ENCODE measurements around the gene CD53.

Gene CD53

DNA sequence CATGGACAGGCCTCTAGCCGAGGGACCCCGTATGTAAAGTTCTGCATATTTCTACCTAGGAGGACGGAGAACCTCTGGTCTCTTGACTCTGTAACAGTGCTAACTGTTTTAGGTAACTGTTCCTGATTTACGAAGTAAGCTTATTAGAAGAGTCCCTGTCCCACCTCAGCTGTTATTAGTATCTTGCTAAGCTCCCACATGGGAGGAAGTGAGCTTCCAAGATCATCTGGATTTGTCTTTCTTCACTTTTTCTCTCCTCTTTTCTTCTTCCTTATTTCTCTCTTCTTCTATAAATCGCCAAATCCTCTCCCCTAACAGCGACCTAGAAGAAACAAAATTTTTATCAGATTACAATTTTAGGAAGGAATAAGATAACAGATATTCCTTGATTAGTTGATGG, 4.4 kb downstream of the CD53 start:
- no peak for DNase-seq

DNA sequence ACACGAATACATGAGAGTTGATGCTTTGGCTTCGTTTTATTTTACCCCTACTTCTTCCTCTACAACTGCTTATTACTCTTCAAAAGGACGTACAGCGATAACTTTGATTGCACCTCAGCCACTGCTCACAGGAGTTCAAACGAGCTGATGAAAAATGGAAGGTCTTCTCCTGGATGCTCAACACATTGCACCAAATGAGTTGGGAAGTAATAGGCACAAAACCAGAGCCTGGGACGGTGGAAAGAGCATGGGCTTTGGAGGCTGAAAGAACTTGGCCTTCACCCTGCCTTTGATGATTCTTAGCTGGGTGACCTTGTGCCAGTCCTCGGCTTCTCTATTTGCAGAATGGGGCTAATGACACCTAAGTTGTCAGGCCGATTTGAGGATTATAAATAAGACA, 4.8 kb downstream of the CD53 start:
- DNase-seq = no peak

DNA sequence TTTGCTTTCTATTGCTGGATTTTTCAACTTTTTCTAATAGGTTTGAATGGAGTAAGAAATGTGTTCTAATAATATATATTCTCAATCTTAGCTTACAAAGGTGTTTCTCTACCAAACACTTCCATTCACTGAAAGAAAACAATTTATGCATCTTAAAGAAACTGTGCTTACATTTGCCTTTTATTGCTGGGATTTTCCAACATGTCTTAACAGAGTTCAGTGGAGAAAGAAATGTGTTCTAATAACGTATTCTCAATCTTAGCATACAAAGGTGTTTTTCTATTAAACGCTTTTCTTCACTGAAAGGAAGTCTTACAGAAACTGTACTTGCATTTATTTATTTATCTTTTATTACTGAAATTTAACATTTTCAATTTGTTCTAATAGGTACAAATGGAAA, 5.6 kb downstream of the CD53 start:
- DNase-seq = no peak

DNA sequence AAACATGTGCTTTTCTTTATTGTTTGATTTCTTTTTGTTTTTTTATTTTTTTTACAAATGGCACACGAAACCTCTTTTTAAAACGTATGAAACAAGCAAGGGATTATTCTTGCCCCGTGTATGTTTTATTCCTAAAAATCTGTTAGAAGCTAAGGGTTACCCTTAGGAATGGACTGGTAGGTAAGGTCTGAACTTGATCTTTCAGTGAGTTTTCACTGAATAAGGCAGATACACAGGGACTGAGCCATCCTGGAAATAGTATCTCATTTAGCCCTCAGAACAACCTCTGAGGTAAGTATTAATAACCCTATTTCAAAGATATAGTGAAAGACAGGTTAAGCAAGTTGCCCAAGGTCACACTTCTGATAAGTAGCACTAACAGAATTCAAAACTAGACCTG, 6.0 kb downstream of the CD53 start:
- no peak for DNase-seq

DNA sequence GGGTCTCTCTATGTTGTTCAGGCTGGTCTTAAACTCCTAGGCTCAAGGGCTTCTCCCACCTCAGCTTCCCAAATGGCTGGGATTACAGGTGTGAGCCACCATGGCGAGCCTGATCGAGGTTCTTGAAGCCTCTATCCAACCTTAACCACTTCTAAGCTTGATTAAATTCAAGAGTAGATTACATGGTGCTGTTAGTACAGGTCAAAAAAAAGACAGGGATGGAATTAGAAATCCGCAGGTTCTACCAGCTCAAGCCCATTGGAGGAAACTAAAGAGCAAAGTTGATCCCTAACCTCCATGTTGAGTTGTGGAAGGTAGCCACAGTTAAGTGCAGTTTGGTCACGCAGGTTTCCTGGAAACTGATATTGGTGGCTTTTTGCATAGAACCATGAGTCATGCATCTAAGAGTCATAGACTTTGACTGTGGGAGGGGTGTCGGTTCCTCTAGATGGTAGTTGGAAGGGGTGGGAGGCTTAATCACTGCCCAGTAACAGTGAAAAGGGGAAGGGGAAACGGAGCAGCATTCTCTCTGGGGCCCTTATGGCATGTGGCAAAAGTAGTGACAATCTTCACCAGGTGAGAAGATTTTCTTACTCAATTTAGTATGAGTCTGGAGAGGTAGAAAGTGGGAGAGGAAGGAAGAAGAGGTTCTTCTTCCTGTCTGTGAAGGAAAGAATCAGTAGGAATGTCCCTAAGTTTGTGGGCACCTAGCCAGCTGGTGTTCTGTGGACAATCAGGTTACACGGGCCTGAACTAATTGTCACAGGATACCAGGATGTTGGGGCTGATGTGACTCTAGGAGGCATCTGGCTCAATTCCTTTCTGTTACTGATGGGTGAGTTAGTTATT, 7.0 kb downstream of the CD53 start:
- no peak for DNase-seq

DNA sequence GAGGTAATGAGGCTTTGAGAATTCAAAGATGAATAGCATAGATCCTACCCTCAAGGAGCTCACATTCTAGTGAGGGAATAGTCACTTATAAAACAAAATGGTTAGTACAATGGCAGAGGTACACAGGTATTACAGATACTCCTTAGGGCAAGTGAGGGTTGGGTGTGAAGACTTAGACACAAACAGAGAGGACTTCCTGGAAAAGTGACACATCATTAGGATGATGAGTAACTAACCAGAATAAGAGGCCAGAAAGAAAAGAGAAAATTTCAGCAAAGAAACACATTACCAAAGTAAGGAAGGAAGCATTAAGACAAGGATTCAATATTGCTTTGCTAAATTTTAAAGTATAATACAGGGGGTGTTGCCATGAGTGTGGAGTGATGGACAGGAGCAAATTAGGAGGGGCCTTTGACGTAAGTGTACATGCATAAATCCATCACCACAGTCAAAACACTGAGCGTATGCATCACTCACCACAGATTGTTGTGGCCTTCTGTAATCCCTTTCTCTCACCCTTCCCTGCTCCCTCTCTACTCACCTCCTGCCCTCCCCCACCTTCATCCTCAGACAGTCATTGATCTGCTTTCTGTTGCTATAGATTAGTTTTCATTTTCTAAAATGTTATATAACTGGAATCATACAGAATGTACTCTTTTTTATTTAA, 7.9 kb downstream of the CD53 start:
- no peak for DNase-seq

DNA sequence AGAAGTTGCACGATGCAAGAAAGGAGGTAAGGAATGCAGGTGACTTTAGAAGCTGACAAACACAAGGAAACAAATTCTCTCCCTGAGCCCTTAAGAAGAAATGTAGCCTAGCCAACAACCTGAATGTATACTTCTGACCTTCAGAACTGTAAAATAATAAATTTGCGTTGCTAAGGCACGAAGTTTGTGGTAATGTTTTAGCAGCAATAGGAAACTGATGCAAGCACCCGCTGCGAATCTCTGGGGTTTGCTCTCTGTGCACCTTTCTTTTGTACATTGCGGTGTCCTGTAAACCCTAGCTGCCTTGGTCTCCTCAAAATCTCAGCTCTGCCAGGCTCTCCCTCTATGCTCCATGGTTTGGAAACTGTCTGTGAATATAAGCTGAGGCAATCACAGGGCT, 15.1 kb downstream of the CD53 start:
- DNase-seq = no peak

DNA sequence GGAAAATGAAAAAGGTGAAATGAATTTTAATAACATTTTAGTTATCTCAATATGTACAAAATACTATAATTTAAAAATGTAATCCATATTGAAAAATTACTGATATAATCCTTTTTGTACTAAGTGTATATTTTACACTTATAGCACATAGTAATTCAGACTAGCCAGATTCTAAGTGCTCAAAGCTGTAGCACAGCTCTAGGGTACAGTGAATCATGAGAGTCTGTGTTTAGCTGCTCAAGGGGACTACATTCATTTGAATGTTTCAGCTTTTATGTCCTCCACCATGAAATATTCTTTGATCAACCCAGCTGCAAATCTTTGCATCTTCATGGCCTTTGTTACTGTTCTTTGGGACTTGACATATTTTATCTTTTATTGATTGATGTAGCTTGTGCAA, 15.7 kb downstream of the CD53 start:
- no peak for DNase-seq

DNA sequence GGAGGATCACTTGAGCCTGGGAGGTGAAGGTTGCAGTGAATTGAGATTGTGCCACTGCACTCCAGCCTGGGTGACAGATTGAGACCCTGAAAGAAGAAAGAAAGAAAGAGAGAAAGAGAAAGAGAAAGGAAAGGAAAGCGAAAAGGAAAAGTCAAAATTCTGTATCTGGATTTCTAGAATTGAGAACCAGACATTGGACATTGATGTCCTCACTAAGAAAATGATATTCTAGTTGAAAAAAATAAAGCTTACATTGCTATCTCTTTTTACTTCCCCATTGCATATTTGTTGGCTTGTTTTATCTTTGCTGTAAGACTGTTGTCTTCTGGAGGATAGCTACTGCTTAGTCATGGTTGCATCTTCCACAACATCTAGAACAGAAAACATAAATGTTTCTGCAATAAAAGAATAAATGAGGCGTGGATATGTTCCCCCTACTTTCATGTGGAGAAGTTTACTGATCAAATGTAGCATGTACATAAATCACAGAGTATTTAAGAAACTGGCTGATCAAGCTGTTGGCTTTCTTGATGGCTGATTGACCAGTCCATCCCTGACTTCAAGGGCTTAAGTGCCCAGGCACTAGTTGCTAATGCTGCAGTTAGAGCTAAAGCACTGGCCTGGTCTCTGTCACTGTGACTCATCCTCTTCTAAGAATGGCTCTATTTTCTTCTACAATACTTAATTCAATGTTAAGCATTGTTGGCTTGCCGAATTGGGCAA, 17.7 kb downstream of the CD53 start:
- no peak for DNase-seq

DNA sequence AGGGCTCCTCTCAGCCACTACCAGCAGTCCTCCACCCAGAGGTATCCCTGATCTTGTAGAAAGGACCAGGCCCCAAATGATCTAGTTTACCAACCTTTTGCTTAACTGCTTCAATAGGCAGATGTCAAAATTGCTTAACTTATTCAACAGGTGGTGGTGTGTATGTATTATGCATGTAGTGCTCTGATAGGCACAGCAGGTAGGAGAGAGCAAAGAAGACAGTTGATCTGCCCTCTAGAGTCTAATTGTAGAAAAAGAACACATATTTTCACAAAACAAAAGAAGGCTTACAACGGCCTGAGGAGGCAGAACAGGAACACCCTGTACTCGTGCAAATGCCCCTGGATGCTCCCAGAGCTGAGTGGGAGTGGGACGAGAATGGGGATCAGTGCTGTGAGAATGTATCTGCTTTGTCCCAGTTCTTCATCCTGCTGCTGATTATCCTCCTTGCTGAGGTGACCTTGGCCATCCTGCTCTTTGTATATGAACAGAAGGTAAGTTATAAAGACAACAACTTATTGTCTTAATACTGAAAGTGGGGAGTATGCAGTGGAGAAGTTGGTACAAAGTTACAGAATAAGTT, 21.1 kb downstream of the CD53 start:
- no peak for DNase-seq

DNA sequence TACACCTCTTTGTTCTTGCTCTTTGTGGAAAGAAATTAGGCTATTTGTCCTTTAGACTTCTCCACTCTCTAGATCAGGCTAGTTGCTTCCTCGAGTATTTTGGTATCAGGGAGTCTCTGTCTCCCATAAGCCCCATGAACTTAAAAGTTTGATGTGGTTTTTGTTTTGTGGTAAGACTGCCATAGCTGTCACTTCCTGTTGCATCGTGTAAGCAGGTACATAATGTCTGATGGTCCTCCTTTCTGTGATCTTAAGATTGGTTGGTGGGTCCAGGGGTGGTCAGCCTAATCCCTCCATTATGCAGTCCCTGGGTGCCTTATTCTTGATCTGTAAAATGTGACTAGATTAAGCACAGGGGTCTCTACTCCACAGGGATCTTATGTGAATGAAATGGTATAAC, 23.1 kb downstream of the CD53 start:
- DNase-seq = no peak

DNA sequence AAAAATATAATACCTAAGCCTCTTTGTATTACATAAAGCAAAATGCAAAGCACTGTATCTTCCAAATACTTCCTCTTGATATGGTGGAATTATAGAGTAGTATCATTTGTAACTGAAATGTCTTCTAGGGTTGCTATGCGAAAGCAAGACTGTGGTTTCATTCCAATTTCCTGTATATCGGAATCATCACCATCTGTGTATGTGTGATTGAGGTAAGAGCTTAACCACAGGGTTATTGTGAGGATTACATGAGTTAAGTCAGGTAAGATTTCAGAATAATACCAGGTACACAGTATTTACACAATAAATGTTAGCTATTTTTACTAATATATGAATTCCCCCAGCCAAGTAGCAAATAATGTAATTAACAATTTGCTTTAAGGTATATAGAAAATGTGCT, 24.7 kb downstream of the CD53 start:
- DNase-seq = no peak

DNA sequence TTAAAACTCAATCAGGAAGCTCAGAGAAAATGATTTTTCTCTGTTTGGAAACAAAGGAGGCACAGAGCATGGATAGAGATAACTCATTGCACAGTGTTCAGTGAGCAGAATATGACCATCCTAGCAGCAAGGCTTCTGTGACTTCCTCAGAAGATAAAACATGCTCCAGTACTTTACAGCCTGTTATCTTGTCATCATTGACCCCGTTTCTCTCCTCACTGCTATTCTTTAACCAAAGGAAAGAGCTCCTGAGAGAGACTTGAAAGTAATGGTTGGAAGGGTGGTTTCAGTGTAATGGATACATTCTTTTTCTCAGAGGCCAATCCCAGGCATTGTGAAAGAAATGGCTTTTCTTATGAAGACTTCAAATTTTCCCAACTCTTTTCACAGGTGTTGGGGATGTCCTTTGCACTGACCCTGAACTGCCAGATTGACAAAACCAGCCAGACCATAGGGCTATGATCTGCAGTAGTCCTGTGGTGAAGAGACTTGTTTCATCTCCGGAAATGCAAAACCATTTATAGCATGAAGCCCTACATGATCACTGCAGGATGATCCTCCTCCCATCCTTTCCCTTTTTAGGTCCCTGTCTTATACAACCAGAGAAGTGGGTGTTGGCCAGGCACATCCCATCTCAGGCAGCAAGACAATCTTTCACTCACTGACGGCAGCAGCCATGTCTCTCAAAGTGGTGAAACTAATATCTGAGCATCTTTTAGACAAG, 25.9 kb downstream of the CD53 start:
- no peak for DNase-seq

DNA sequence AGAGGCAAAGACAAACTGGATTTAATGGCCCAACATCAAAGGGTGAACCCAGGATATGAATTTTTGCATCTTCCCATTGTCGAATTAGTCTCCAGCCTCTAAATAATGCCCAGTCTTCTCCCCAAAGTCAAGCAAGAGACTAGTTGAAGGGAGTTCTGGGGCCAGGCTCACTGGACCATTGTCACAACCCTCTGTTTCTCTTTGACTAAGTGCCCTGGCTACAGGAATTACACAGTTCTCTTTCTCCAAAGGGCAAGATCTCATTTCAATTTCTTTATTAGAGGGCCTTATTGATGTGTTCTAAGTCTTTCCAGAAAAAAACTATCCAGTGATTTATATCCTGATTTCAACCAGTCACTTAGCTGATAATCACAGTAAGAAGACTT, 26.5 kb downstream of the CD53 start:
- no peak for DNase-seq

DNA sequence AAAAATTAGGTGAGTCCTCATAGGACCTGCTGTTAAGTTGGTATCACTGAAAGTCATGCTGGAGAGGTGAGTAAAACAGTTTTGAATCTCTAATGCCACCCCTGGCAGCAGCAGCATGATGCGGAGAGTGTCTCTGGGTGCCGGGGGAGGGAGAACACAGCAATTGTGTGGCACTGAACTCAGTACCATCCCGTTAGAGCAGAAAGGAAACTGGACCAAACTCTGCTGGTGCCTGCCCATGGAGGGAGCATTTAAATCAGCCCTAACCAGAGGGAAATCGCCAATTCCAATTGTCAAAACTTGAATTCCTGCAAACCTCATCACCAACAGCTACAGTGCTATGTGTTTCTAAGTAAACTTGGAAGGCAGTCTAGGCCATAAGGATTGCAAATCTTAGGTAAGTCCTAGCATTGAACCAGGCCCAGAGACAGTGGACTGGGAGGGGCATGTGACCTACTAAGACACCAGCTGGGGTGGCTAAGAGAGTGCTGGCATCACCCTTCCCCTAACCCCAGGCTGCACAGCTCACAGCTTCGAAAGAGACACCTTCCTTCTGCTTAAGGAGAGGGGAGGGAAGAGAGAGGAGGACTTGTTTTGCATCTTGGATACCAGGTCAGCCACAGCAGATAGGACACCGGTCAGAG, 30.0 kb downstream of the CD53 start:
- DNase-seq = no peak

DNA sequence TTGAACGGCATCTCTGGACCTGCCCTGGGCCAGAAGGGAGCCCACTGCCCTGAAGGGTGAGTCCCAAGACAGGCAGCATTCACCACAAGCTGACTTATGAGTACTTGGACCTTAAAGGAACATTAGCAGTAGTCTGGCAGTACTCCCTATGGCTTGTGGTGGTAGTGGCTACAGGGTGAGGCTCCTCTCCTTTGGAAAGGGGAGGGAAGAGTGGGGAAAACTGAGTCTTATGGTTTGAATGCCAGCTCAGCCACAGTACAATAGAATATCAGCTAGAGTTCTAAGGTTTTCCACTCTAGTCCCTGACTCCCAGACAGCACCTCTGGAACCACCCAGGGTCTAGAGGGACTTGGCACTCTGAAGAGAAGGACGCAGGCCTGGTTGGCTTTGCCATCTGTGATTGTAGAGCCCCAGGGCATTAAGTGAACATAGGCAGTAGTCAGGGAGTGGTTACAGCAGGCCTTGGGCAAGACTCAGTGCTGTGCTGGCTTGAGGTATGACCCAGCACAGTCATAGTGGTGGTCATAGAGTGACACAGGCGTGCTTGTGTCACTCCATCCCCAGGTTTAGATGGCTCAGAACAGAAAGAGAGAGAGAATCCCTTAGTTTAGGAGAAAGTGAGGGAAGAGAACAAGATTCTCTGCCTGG, 31.0 kb downstream of the CD53 start:
- DNase-seq = no peak

DNA sequence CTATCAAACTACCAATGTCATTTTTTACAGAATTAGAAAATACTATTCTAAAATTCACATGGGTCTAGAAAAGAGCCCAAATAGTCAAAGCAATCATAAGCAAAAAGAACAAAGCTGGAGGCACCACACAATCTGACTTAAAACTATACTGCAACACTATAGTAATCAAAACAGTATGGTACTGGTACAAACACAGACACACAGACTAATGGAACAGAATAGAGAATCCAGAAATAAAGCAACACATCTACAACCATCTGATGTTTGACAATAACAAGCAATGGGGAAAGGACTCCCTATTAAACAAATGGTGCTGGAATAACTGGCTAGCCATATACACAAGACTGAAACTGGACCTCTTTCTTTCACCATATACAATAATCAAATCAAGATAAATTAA, 39.8 kb downstream of the CD53 start:
- no peak for DNase-seq

DNA sequence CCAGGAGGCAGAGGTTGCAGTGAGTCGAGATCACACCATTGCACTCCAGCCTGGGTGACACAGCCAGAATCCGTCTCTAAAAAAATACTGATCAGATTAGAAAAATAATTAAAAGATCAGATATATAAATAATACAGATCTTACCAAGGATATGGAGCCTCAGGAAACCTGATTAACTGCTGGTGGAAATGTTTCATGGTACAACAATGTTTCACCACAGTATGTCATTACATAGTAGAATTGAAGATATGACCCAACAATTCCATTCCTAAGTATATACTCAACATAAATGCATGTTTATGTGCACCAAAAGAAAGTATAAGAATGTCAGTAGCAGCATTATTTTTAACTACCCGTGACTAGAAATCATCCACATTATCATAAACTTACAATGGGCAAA, 41.7 kb downstream of the CD53 start:
- no peak for DNase-seq

DNA sequence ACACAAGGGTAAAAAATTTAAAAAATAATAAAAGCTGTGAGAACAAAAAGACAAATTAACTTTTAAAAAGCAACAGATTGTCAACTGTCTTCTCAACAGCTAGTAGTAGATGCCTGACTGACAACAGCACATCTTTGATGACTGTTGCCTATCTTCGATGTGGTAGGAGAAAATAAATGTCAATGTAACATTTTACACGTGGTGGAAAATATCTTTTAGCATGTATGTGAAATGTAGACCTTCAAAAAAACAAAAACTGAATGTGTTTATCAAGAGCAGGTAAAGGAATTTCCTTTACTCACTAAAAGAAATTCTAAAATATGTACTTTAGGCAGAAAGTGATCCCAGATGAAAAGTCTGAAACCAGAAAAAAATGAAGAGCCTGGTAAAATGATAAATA, 42.9 kb downstream of the CD53 start:
- DNase-seq = no peak

DNA sequence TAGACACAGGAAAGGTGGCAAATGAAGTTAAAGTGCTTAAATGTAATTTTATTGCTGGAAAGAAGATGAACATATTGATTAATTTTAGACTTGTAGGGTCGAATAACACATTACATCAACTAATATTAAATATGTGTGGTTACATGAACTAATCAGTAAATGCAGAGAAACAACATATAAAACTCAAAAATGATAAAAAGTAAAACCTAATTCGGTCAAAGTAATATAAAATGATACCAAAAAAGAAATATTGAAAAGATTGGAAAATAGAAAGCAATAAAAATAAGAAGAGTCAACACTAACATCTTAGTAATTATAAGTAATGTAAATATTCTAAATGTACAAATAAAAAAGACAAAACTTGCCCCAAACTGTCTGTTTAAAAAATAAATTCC, 43.3 kb downstream of the CD53 start:
- DNase-seq = no peak

DNA sequence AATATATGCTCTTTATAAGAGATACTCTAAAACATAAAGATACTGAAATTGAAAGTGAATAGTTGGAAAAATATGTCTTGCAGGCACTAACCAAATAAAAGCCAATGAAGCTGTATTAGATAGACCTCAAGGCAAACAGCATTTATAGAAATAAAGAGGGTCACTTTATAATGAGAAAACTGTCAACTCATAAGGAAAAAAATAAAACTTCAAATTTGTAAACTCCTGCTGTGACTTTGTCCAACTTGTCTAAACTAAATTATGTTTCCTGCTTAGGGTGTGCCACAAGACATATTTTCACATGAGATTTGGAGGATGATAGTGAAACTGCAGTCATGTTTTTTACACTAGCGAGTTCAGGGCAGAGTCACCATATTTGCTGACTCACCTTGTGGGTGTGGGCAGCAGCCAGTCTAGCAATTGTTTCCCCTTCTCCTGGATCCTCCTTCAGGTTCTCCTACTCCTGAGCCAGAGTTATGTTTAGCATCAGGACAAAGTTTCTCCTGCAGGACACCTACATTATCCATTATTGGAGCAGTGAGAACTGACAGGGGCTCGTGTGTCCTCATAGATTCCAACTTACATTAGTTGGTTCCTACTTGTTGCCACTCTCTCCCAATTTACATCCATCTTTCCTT, 43.8 kb downstream of the CD53 start:
- DNase-seq = no peak

DNA sequence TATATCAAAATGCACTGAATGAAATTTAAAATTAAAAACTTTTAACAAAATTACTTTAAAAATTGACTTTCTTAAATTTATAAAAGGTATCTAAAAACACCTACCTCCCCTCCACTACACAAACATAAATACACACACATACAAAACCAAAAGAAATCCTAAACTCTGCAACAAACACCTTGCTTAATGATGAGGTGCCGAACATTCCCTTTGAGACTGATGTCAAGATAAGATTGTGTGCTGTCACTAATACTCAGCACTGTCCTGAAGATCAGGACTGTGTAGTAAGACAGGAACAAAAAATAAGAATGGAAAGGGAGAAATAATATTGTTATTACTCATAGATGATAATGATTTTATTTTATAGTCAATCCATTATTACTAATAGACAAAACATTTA, 45.1 kb downstream of the CD53 start:
- no peak for DNase-seq
